ENCODE results near the gene KIAA1671.

DNA sequence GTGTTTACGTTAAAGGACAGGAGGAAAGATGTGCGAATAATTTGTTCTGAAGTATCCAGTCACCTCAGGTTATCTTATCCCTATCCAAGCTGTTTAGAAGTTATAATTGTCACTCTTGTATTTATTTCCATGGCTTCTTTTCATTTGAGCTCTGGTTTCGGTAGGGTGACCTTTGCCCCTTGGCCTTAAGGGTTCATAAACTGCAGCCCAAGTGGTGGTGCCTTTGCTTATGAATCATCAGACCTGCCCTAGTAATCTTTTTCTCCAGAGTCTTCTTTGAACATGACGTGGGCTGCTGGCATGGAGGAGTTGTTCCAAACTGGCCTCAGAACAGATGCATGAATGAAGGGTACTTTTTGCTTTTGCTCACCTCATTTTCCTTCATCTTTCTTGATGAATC is 240.6 kb downstream of the KIAA1671 start:
- no peak for TF ChIP-seq EZH2phosphoT487 (conservative IDR thresholded peaks at IDR 0.05; ENCODE audit: low read length)
- TF ChIP-seq, protein P1, sequence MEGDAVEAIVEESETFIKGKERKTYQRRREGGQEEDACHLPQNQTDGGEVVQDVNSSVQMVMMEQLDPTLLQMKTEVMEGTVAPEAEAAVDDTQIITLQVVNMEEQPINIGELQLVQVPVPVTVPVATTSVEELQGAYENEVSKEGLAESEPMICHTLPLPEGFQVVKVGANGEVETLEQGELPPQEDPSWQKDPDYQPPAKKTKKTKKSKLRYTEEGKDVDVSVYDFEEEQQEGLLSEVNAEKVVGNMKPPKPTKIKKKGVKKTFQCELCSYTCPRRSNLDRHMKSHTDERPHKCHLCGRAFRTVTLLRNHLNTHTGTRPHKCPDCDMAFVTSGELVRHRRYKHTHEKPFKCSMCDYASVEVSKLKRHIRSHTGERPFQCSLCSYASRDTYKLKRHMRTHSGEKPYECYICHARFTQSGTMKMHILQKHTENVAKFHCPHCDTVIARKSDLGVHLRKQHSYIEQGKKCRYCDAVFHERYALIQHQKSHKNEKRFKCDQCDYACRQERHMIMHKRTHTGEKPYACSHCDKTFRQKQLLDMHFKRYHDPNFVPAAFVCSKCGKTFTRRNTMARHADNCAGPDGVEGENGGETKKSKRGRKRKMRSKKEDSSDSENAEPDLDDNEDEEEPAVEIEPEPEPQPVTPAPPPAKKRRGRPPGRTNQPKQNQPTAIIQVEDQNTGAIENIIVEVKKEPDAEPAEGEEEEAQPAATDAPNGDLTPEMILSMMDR (IDR thresholded peaks at IDR 0.05; ENCODE audit: insufficient read depth, low read length, poor library complexity, severe bottlenecking) = no peak

Data from SU-DHL-6 (cell line).